Activated T-helper 2 cell treated with anti-CD3 and anti-CD28 coated beads, Interferon-gamma antibody, Interleukin-2, Interleukin-4, amounts not matched to agents 10 μg/mL and 5 μg/mL and 100 μg/mL, durations not matched to agents 14 hours and 24 hours and 36 hours (primary cell): ENCODE results near the gene CHMP6. TPM values are rescaled to one million over a fixed set of nuclear protein-coding genes. Genes with fewer than 3 reads are reported as not detected.

Experiments
- DNase-seq: peaks from one replicate; pipeline ENCODE4 v3.0.0; 2021; ENCODE audit warnings: low spot score
- H3K27ac Mint-ChIP-seq: one replicate; pipeline ENCODE4 v1.8.0; 2021; ENCODE audit warnings: mixed read lengths
- H3K27me3 Mint-ChIP-seq: one replicate; pipeline ENCODE4 v1.8.0; 2021; ENCODE audit warnings: low read depth, mixed read lengths
- H3K36me3 Mint-ChIP-seq: one replicate; pipeline ENCODE4 v1.8.0; 2021; ENCODE audit warnings: low read depth, mixed read lengths
- H3K4me1 Mint-ChIP-seq: one replicate; pipeline ENCODE4 v1.8.0; 2021; ENCODE audit warnings: low read depth, mixed read lengths
- H3K4me3 Mint-ChIP-seq: one replicate; pipeline ENCODE4 v1.8.0; 2021; ENCODE audit warnings: low read depth, mild to moderate bottlenecking, moderate library complexity, mixed read lengths
- H3K9me3 Mint-ChIP-seq: one replicate; pipeline ENCODE4 v1.8.0; 2021; ENCODE audit warnings: mixed read lengths
- intact Hi-C: fragments of 100-400 bp; cut with micrococcal nuclease; formaldehyde crosslinking; loops from one replicate; pipeline ENCODE4 v1.15.1; 2023
- total RNA-seq: library from RNA; stranded (reverse); gene quantifications from 2 replicates; pipeline ENCODE4 v1.2.3, GENCODE V29; 2022

CHMP6 gene
- total RNA-seq, 1 donor from 2014 or later, result 36.9 TPM

GRCh38 chr17:80960797-80961452, 30.7 kb upstream of the CHMP6 start:
- no peaks in the 10 kb centered on the region for H3K4me1 Mint-ChIP-seq
- intact Hi-C loops, result no loop called here
- H3K9me3 Mint-ChIP-seq, result no peaks in the 10 kb centered on the region
- H3K36me3 Mint-ChIP-seq, result peaks cover 11% of the 10 kb centered on the region
- no peaks in the 10 kb centered on the region for H3K27me3 Mint-ChIP-seq
- no peak overlapping the region for H3K4me3 Mint-ChIP-seq
- no peak for DNase-seq
- no peak overlapping the region for H3K27ac Mint-ChIP-seq

GRCh38 chr17:80961541-80962330, 29.9 kb upstream of the CHMP6 start:
- Mint-ChIP-seq H3K27ac (no peak overlapping the region), H3K4me3 (no peak overlapping the region), H3K27me3 (no peaks in the 10 kb centered on the region), H3K9me3 (no peaks in the 10 kb centered on the region), H3K4me1 (no peaks in the 10 kb centered on the region), H3K36me3 (peaks cover 15% of the 10 kb centered on the region)
- DNase-seq, result no peak
- intact Hi-C loops, result no loop called here

- no peaks in the 10 kb centered on the region for H3K4me1 Mint-ChIP-seq
- H3K9me3 Mint-ChIP-seq, result no peaks in the 10 kb centered on the region
- intact Hi-C loops, result no loop called here
- H3K36me3 Mint-ChIP-seq, result peaks cover 16% of the 10 kb centered on the region
- no peak overlapping the region for H3K27ac Mint-ChIP-seq
- no peaks in the 10 kb centered on the region for H3K27me3 Mint-ChIP-seq
- no peak for DNase-seq
- H3K4me3 Mint-ChIP-seq, result no peak overlapping the region
Measured at GRCh38 chr17:80962356-80963329, 29.0 kb upstream of the CHMP6 start.

- peaks cover 16% of the 10 kb centered on the region for H3K36me3 Mint-ChIP-seq
- no peaks in the 10 kb centered on the region for H3K4me1 Mint-ChIP-seq
- H3K9me3 Mint-ChIP-seq, result no peaks in the 10 kb centered on the region
- DNase-seq, result no peak
- no peak overlapping the region for H3K4me3 Mint-ChIP-seq
- intact Hi-C loops, result no loop called here
- H3K27ac Mint-ChIP-seq, result no peak overlapping the region
- H3K27me3 Mint-ChIP-seq, result no peaks in the 10 kb centered on the region
Measured at GRCh38 chr17:80963812-80964543, 27.7 kb upstream of the CHMP6 start.

- H3K27ac Mint-ChIP-seq, result no peak overlapping the region
- no peak for DNase-seq
- H3K36me3 Mint-ChIP-seq, result peaks cover 16% of the 10 kb centered on the region
- intact Hi-C loops, result no loop called here
- no peaks in the 10 kb centered on the region for H3K9me3 Mint-ChIP-seq
- H3K4me3 Mint-ChIP-seq, result no peak overlapping the region
- no peaks in the 10 kb centered on the region for H3K27me3 Mint-ChIP-seq
- H3K4me1 Mint-ChIP-seq, result no peaks in the 10 kb centered on the region
Measured at GRCh38 chr17:80964544-80964856, 27.1 kb upstream of the CHMP6 start.

GRCh38 chr17:80964859-80965580, 26.6 kb upstream of the CHMP6 start:
- intact Hi-C loops, result no loop called here
- Mint-ChIP-seq H3K9me3 (no peaks in the 10 kb centered on the region), H3K36me3 (peaks cover 16% of the 10 kb centered on the region), H3K27me3 (no peaks in the 10 kb centered on the region), H3K27ac (no peak overlapping the region), H3K4me3 (no peak overlapping the region), H3K4me1 (no peaks in the 10 kb centered on the region)
- DNase-seq, result no peak

GRCh38 chr17:80965606-80966005, 26.0 kb upstream of the CHMP6 start:
- peaks cover 4% of the 10 kb centered on the region for H3K4me1 Mint-ChIP-seq
- DNase-seq, result no peak
- no peak overlapping the region for H3K27ac Mint-ChIP-seq
- H3K36me3 Mint-ChIP-seq, result peaks cover 16% of the 10 kb centered on the region
- no peaks in the 10 kb centered on the region for H3K27me3 Mint-ChIP-seq
- H3K4me3 Mint-ChIP-seq, result no peak overlapping the region
- intact Hi-C loops, result no loop called here
- no peaks in the 10 kb centered on the region for H3K9me3 Mint-ChIP-seq

GRCh38 chr17:80967404-80967872, 24.2 kb upstream of the CHMP6 start:
- peaks cover 16% of the 10 kb centered on the region for H3K36me3 Mint-ChIP-seq
- intact Hi-C loops, result no loop called here
- H3K4me3 Mint-ChIP-seq, result no peak overlapping the region
- H3K27ac Mint-ChIP-seq, result no peak overlapping the region
- H3K4me1 Mint-ChIP-seq, result peaks cover 5% of the 10 kb centered on the region
- H3K9me3 Mint-ChIP-seq, result no peaks in the 10 kb centered on the region
- DNase-seq, result no peak
- H3K27me3 Mint-ChIP-seq, result no peaks in the 10 kb centered on the region

GRCh38 chr17:80968602-80969029, 23.0 kb upstream of the CHMP6 start:
- Mint-ChIP-seq H3K36me3 (peaks cover 16% of the 10 kb centered on the region), H3K27me3 (no peaks in the 10 kb centered on the region), H3K4me1 (peaks cover 5% of the 10 kb centered on the region), H3K27ac (no peak overlapping the region), H3K9me3 (no peaks in the 10 kb centered on the region), H3K4me3 (no peak overlapping the region)
- DNase-seq, result no peak
- intact Hi-C loops, result no loop called here

GRCh38 chr17:80969030-80969673, 22.5 kb upstream of the CHMP6 start:
- intact Hi-C loops, result no loop called here
- Mint-ChIP-seq H3K36me3 (peaks cover 16% of the 10 kb centered on the region), H3K4me3 (no peak overlapping the region), H3K27ac (no peak overlapping the region), H3K9me3 (no peaks in the 10 kb centered on the region), H3K4me1 (peaks cover 5% of the 10 kb centered on the region), H3K27me3 (no peaks in the 10 kb centered on the region)
- no peak for DNase-seq

GRCh38 chr17:80969674-80970043, 22.0 kb upstream of the CHMP6 start:
- H3K27ac Mint-ChIP-seq, result no peak overlapping the region
- DNase-seq, result no peak
- H3K4me3 Mint-ChIP-seq, result no peak overlapping the region
- H3K9me3 Mint-ChIP-seq, result no peaks in the 10 kb centered on the region
- intact Hi-C loops, result no loop called here
- no peaks in the 10 kb centered on the region for H3K27me3 Mint-ChIP-seq
- H3K36me3 Mint-ChIP-seq, result peaks cover 11% of the 10 kb centered on the region
- H3K4me1 Mint-ChIP-seq, result peaks cover 5% of the 10 kb centered on the region
